Dermis microvascular lymphatic vessel endothelial cell (primary cell): ENCODE data around the gene HEPACAM. TPM values are rescaled to one million over a fixed set of nuclear protein-coding genes. Genes with fewer than 3 reads are reported as not detected.

Source experiments
- DNase-seq, 2 donors: peaks; one replicate each; pipeline versions ENCODE4 v3.0.0 to v3.0.0-alpha.2; 2010; ENCODE audit warnings: low read depth in 2 of 2
- total RNA-seq: library from RNA; depleted of rRNA; stranded (reverse); fragments of >200 nt; gene quantifications from 2 replicates; pipeline ENCODE4 v1.2.1, GENCODE V29; 2014

Gene HEPACAM
- total RNA-seq, 1 donor from 2014 or later = under 0.01 TPM

DNA sequence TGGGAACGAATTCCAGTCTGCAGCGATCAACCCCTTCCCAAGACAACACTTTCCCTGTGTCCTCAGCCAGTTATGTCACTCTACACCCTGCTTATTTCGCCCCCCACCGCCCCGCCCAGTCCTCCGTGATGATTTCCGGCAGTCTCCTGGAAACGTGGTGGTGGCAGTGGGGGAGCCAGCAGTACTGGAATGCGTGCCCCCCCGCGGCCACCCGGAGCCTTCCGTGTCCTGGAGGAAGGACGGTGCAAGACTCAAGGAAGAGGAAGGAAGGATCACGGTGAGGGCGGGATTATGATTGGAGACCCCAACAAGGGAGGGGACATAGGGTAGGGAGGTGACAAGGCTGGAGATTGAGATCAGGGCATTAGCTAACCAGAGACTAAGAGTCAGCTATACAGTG is 66.5 kb downstream of the HEPACAM start:
- DNase-seq = no peak

Other genes starting within 250 kb of the HEPACAM start
- gene NRGN, start 196.1 kb downstream of the HEPACAM start, total RNA-seq = 0.25 and 0.64 TPM in 2 replicates
- 0.13 TPM in 1 of 2 replicates, not detected in the other for gene VSIG2, start 183.8 kb downstream of the HEPACAM start, total RNA-seq
- gene ESAM, start 173.8 kb downstream of the HEPACAM start, total RNA-seq = 20.1 and 29.3 TPM in 2 replicates
- gene MSANTD2, start 135.6 kb downstream of the HEPACAM start, total RNA-seq = 4.4 and 6.2 TPM in 2 replicates
- gene ROBO3, start 70.6 kb downstream of the HEPACAM start, total RNA-seq = 13.0 and 21.1 TPM in 2 replicates
- gene ROBO4, start 38.2 kb downstream of the HEPACAM start, total RNA-seq = 278 and 426 TPM in 2 replicates
- under 0.01 TPM in 1 of 2 replicates, not detected in the other for gene HEPN1, start 16.8 kb downstream of the HEPACAM start, total RNA-seq
- gene CCDC15, start 18.2 kb upstream of the HEPACAM start, total RNA-seq = 2.3 and 2.6 TPM in 2 replicates
- gene SLC37A2, start 127.3 kb upstream of the HEPACAM start, total RNA-seq = 0.90 and 1.1 TPM in 2 replicates
- 15.3 and 17.1 TPM in 2 replicates for gene TMEM218, start 175.6 kb upstream of the HEPACAM start, total RNA-seq
- gene PKNOX2, start 228.7 kb upstream of the HEPACAM start, total RNA-seq = not detected in 2 replicates